ENCODE results near the gene NT5DC3.
"Not testable (repeated sequence)": the region's sequence is repeated elsewhere in the genome, so short reads cannot be mapped to it uniquely, and the experiment has no call there.

The NT5DC3 gene

GRCh38 chr12:103855036-103855712, 14.1 kb upstream of the NT5DC3 start:
- DNase-seq: no peak

GRCh38 chr12:103854372-103854973, 13.4 kb upstream of the NT5DC3 start:
- DNase-seq: no peak

GRCh38 chr12:103852498-103852997, 11.5 kb upstream of the NT5DC3 start:
- DNase-seq: no peak

- DNase-seq: no peak
Measured at GRCh38 chr12:103851127-103851526, 10.1 kb upstream of the NT5DC3 start.

- no peak for DNase-seq
Measured at GRCh38 chr12:103850429-103850828, 9.4 kb upstream of the NT5DC3 start.

- no peak for DNase-seq
Measured at GRCh38 chr12:103848917-103849491, 8.0 kb upstream of the NT5DC3 start.

GRCh38 chr12:103848143-103848542, 7.1 kb upstream of the NT5DC3 start:
- DNase-seq: no peak

- DNase-seq: no peak
Measured at GRCh38 chr12:103846415-103846814, 5.4 kb upstream of the NT5DC3 start.

GRCh38 chr12:103844305-103844704, 3.3 kb upstream of the NT5DC3 start:
- DNase-seq: no peak

- peak; percentile 54 for DNase-seq
Measured at GRCh38 chr12:103841690-103842584, 903 bp upstream of the NT5DC3 start.

- DNase-seq: peak; percentile 60
Measured at GRCh38 chr12:103840462-103840875, 565 bp downstream of the NT5DC3 start.

- DNase-seq: no peak
Measured at GRCh38 chr12:103839609-103840461, 1.2 kb downstream of the NT5DC3 start.

GRCh38 chr12:103839103-103839502, 1.9 kb downstream of the NT5DC3 start:
- no peak for DNase-seq

GRCh38 chr12:103838254-103838914, 2.6 kb downstream of the NT5DC3 start:
- DNase-seq: no peak

GRCh38 chr12:103836345-103836744, 4.7 kb downstream of the NT5DC3 start:
- no peak for DNase-seq

GRCh38 chr12:103835747-103836335, 5.2 kb downstream of the NT5DC3 start:
- DNase-seq: not testable (repeated sequence)

GRCh38 chr12:103834942-103835341, 6.1 kb downstream of the NT5DC3 start:
- no peak for DNase-seq

GRCh38 chr12:103833891-103834290, 7.1 kb downstream of the NT5DC3 start:
- DNase-seq: no peak

- no peak for DNase-seq
Measured at GRCh38 chr12:103833095-103833775, 7.8 kb downstream of the NT5DC3 start.
